Prostate gland (tissue), 2 donors: ENCODE results near the gene ZNF133.

Experiments used
- CTCF ChIP-seq, 4 experiments: fragments of 200-600 bp in 2 of 4; fragments of 450-650 bp in 2 of 4; sonication (generic) in 2 of 4; IDR thresholded peaks; 1 replicate in 3 of 4; 2 replicates in 1 of 4; pipeline ENCODE4 v1.5.1; 2016 to 2019; ENCODE audit warnings: antibody characterized with exemption in 4 of 4, mild to moderate bottlenecking in 2 of 4, moderate library complexity in 2 of 4
- POLR2A ChIP-seq: fragments of 450-650 bp; IDR thresholded peaks from one replicate; pipeline ENCODE4 v1.6.1; 2016; ENCODE audit warnings: antibody characterized with exemption, mild to moderate bottlenecking
- POLR2AphosphoS5 ChIP-seq: sonication (generic); formaldehyde crosslinking; IDR thresholded peaks from one replicate; pipeline ENCODE4 v1.6.1; 2017; ENCODE audit warnings: antibody characterized with exemption

GRCh38 chr20:18252597-18253451 lies 35.5 kb upstream of the ZNF133 start:
- TF ChIP-seq CTCF (IDR thresholded peaks at IDR 0.05), result no peak
- no peak for TF ChIP-seq POLR2A
- peak; percentile 57 for TF ChIP-seq POLR2AphosphoS5
